GM19372 (cell line): ENCODE measurements around the gene CCDC146.
"Not testable (repeated sequence)": the region's sequence is repeated elsewhere in the genome, so short reads cannot be mapped to it uniquely, and the experiment has no call there.

ENCODE experiments used
- ATAC-seq: cut with Tn5 transposase; IDR thresholded peaks from one replicate; pipeline ENCODE4 v1.9.1; 2021; ENCODE audit warnings: mild to moderate bottlenecking, low read depth, moderate library complexity; ENCODE audit not compliant: unreplicated experiment

Gene CCDC146

GRCh38 chr7:77320714-77321113, 198.3 kb downstream of the CCDC146 start:
- no peak for ATAC-seq

GRCh38 chr7:77321300-77321699, 198.9 kb downstream of the CCDC146 start:
- no peak for ATAC-seq

DNA sequence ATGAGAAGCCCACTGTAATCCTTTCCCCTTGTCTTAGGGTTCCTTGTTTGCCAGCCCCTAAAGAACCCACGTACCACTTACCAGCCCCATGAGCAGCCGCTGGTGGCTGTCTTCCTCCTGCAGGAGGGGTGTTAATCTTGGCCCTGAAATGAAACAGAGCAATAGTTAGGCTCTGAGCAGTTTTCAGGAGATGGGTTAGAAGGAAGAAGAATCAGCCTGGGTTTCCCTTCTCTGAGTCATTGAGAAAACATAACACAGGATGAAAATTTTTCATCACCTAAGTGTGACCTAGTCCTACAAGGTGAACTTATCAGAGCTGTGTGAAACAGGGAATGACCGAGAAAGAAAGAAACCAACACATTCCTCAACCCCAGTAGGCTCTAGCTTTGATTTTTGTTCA, 203.7 kb downstream of the CCDC146 start:
- ATAC-seq, result no peak

DNA sequence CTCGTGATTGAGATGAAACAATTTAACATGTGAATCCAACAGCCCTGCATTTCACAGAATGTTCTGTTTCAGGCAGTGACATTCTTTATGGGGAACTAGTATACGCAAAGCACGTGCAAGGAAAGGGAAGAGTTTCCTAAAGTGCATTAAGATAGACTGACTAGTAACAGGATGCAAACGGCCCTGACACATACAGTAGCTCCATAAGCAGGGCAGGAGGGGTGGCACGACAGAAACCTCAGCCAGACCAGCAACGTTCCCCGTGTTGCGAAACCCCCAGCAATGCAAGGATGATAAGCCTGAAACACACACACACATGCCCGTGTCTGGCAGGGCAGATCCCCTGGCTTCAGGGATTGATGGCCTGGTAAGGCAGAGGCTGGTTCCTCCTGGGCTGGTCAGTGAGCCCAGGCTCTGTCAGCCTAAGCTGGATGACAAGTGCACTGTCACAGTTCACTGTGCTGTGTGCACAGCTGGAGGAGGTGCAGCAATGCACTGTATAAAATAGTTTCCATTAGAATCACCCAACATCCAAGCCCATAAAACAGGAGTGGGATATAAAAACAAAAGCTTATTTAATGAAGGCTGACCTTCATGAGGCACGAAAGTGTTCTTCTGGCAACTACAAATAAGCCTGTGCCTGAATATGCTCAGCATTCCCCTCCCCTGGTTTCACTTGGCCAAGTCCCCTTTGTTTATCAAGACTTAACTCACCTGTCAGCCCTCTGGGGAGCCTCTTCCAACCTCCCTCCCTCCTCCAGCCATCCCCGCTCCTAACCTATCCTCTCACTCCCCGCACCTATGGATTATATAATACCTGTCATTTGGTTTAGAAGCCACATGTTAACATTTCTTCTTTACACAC, 204.9 kb downstream of the CCDC146 start:
- no peak for ATAC-seq

GRCh38 chr7:77327932-77328628, 205.7 kb downstream of the CCDC146 start:
- ATAC-seq, result no peak

DNA sequence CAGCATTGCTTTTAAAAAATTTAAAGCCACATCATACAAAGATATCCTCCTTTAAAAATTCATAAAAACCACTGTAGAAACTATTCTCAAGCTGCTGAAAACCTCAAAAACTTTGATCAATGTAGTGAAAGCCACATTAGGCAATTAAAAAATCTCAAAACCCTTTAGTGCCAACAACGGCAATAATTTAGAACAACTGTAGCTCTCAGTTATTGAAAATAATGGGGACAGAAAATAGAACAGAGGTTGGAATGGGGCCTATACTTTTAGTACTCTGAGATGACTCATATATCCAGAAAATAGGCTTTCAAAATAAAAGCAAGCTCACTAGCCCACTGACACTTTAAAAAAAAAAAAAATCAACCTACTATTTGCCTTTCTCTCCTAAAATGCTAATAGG, 206.3 kb downstream of the CCDC146 start:
- no peak for ATAC-seq

- ATAC-seq, result peak; percentile 5
Measured at GRCh38 chr7:77329466-77330168, 207.2 kb downstream of the CCDC146 start.

DNA sequence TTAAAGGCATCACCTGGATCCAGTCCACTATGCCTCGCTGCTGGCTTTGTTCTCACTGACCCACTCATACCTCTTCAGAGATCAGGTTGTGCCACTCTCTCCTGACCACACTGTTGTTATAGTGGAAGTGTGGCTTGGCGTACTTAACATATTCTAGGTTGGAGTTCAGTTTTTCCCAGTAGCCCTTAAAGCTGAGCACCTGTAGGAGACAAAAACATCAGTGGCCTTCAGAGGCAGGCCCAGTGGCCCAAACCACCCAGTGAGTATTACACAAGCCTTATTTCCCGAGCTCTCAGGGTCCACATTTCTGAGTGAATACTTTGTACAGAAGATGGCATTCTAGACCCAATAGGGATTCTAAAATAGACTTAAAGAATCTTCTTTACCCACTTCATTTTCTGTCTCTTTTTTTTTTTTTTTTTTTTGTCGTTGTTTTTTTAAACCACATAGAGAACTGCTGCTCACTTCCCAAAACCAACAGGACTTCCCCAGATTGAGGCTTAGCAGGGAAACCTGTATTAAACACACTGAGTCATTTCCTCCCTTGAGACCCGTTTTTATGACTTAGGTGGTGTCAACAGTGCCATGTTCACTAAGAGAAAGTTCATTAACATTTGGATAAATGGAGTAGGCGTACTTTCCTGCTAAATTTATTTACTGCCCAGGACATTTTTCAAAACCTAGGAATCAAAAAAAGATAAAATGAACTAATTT, 207.9 kb downstream of the CCDC146 start:
- ATAC-seq, result peak; percentile 47

GRCh38 chr7:77331938-77332695, 209.7 kb downstream of the CCDC146 start:
- peak; percentile 66 for ATAC-seq

DNA sequence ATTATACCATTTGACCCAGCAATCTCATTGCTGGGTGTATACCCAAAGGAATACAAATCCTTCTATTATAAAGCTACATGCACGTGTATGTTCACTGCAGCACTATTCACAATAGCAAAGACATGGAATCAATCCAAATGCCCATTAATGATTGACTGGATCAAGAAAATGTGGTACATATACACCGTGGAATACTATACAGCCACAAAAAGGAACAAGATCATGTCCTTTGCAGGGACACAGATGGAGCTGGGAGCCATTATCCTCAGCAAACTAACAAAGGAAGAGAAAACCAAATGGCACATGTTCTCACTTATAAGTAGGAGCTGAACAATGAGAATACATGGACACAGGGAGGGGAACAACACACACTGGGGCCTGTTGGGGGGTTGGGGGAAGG, 211.6 kb downstream of the CCDC146 start:
- ATAC-seq, result not testable (repeated sequence)

DNA sequence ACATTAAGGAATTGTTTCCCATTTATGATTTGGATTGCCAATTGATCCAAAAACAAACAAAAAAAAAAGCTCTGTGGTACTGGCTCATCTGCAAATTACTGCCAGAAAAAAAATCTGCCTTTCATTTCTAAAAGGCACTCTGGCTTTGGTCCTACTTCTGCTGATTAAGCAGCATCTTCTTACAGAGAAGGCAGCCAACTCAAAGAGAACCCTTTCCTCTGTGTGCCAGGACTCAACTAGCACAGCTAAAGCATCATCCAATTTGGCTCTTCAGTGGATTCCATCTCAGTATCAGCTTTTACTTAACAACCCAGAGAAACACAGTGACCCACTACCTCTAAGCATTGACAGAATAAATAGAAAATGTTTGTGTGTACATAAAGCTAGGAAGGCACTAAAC, 213.2 kb downstream of the CCDC146 start:
- ATAC-seq, result no peak

DNA sequence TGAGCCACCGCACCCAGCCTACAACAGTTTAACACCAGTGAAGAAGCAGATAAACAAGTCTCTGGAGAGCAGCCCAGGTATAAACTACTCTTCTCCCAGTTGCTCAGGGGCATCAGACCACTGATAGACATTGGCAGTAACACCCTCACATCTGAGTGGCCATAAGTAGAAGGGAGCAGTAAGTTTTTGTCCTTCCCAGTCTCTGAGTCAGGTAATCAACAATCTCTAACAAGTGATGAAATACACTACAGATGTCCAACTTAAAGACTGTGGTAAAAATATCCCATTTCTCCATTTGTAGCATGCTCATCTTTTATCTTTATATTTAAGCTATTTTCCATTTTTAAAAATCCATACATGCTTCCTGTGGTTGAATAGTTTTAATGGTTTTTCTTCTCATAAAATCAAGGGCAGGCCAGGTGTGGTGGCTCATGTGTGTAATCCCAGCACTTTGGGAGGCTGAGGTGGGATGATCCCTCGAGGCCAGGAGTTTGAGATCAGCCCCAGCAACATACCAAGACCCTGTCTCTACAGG, 215.1 kb downstream of the CCDC146 start:
- no peak for ATAC-seq

DNA sequence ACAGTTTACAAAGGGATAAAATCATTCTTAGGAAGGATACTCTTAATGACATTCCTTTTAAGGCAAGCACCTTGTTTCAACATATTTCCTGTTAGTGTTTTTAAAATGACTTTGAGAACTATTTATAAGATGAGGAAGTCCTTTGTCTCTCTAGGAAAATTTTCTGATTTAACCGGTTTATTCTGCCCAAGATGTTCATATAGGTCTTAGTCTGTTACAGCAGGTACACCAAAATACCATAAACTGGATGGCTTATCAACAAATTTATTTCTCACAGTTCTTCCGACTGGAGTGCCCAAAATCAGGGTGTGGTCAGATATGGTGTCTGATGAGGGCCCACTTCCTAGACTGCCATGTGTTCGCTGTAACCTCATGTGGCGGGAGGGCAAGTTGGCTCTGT, 215.8 kb downstream of the CCDC146 start:
- no peak for ATAC-seq

GRCh38 chr7:77338883-77339629, 216.6 kb downstream of the CCDC146 start:
- ATAC-seq, result no peak

- ATAC-seq, result no peak
Measured at GRCh38 chr7:77339726-77340125, 217.3 kb downstream of the CCDC146 start.
